Diencephalon (tissue), 1 donor: ENCODE measurements around the gene SSX1. TPM values are rescaled to one million over a fixed set of nuclear protein-coding genes. Genes with fewer than 3 reads are reported as not detected.

Experiments used
- small RNA-seq: library from RNA; depleted of rRNA; stranded (forward); fragments of <200 nt; gene quantifications from one replicate; pipeline ENCODE3, GENCODE V24; 2014
- total RNA-seq: library from RNA; depleted of rRNA; stranded (reverse); fragments of >200 nt; gene quantifications from one replicate; pipeline ENCODE4 v1.2.3, GENCODE V29; 2014

The SSX1 gene, protein sequence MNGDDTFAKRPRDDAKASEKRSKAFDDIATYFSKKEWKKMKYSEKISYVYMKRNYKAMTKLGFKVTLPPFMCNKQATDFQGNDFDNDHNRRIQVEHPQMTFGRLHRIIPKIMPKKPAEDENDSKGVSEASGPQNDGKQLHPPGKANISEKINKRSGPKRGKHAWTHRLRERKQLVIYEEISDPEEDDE
- total RNA-seq, result not detected

DNA sequence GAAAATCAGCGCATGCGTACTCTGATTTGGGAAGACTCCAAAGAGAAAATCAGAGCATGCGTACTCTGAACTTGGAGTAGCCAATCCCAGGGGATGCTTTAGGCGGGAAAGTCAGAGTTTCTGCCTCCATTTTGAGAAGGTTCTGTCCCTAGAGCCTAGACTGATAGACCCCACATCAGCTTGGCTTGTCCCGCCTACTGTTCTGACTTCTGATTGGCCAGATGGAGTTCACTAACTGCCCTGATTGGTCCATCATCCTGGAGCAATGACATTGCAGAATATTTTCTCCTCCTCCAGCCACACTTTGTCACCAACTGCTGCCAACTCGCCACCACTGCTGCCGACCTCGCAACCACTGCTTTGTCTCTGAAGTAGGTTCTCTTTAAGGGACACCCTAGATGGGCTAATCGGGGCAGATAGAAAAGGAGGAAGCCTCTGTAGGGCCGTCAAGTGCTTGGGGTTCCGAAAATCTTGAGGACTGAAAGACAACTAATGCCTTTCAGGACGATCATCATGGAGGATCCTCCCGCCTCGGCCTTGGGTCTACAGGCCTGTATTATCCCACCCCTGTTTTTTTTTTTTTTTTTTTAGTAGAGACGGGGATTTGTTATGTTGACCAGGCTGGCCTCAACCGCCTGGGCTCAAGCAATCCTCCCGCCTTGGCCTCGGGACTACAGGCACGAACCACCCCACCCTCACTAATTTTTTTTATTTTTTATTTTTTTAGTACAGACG, at the start of gene SSX1:
Gene SSX1 (plus strand): TSS at position 331 of the 735 bp plus-strand sequence. CDS start 1,850 bp downstream, outside the sequence.

Small RNAs within 50 kb of the gene (small RNA-seq; reads per million reads assigned to genes)
- gene AC245047.3 (not detected), gene AC245047.4 (not detected), gene RNA5SP503 (not detected)

Other genes starting within 250 kb of the SSX1 start
- not detected for gene SPACA5, start 248.4 kb upstream of the SSX1 start, total RNA-seq
- 5.3 TPM for gene ZNF630, start 183.8 kb upstream of the SSX1 start, total RNA-seq
- gene SPACA5B, start 124.8 kb upstream of the SSX1 start, total RNA-seq, result not detected
- not detected for gene SSX5, start 58.6 kb upstream of the SSX1 start, total RNA-seq
- not detected for gene SSX3, start 101.3 kb downstream of the SSX1 start, total RNA-seq
- gene SSX4, start 128.1 kb downstream of the SSX1 start, total RNA-seq, result not detected
- gene SSX4B, start 156.6 kb downstream of the SSX1 start, total RNA-seq, result not detected
- 36.7 TPM for gene SLC38A5, start 214.9 kb downstream of the SSX1 start, total RNA-seq
- 32.3 TPM for gene FTSJ1, start 220.8 kb downstream of the SSX1 start, total RNA-seq